Mesenchymal stem cell (in vitro differentiated cells and primary cell): ENCODE measurements around the gene FURIN.

ENCODE experiments used
- DNase-seq: peaks from one replicate; pipeline ENCODE4 v3.0.0-alpha.2; 2013
- H2AFZ ChIP-seq: one replicate; pipeline ENCODE4 v1.6.1; 2013; ENCODE audit warnings: low read depth, mild to moderate bottlenecking, control low read depth, inconsistent platforms, low read length, moderate library complexity
- H2AK5ac ChIP-seq: 2 replicates; pipeline ENCODE4 v1.6.1; 2013; ENCODE audit warnings: low read length, moderate library complexity, mild to moderate bottlenecking, inconsistent platforms; ENCODE audit not compliant: severe bottlenecking
- H2BK120ac ChIP-seq: one replicate; pipeline ENCODE4 v1.6.1; 2013; ENCODE audit warnings: low read depth, mild to moderate bottlenecking, inconsistent platforms, low read length, moderate library complexity
- H2BK12ac ChIP-seq, 2 experiments: one replicate each; pipeline ENCODE4 v1.6.1; 2013; ENCODE audit warnings: inconsistent platforms in 2 of 2, low read length in 2 of 2, mild to moderate bottlenecking in 2 of 2, moderate library complexity in 2 of 2, control low read depth in 1 of 2
- H2BK15ac ChIP-seq: one replicate; pipeline ENCODE4 v1.6.1; 2013; ENCODE audit warnings: mild to moderate bottlenecking, low read depth, inconsistent platforms; ENCODE audit not compliant: poor library complexity, severe bottlenecking
- H2BK5ac ChIP-seq: 2 replicates; pipeline ENCODE4 v1.6.1; 2013; ENCODE audit warnings: low read depth, mild to moderate bottlenecking, low read length, control low read depth, inconsistent platforms; ENCODE audit not compliant: poor library complexity, severe bottlenecking
- H3K14ac ChIP-seq, 2 experiments: one replicate each; pipeline ENCODE4 v1.6.1; 2013; ENCODE audit warnings: inconsistent platforms in 2 of 2, low read length in 2 of 2, control low read depth in 1 of 2, mild to moderate bottlenecking in 1 of 2, moderate library complexity in 1 of 2
- H3K18ac ChIP-seq, 2 experiments: one replicate each; pipeline ENCODE4 v1.6.1; 2013; ENCODE audit warnings: inconsistent platforms in 2 of 2, low read length in 2 of 2, control low read depth in 1 of 2, low read depth in 1 of 2, mild to moderate bottlenecking in 1 of 2
- H3K23ac ChIP-seq, 2 experiments: one replicate each; pipeline ENCODE4 v1.6.1; 2013; ENCODE audit warnings: inconsistent platforms in 2 of 2, low read length in 2 of 2, mild to moderate bottlenecking in 2 of 2, moderate library complexity in 2 of 2, control low read depth in 1 of 2
- H3K27ac ChIP-seq: 2 replicates; pipeline ENCODE4 v1.5.1; 2013; ENCODE audit warnings: mild to moderate bottlenecking, moderate library complexity, low read length, control low read depth, inconsistent platforms; ENCODE audit not compliant: poor library complexity, severe bottlenecking
- H3K27me3 ChIP-seq, 2 experiments: 2 replicates each; pipeline versions ENCODE4 v1.6.1 to v1.7.0; 2013; ENCODE audit warnings: low read length in 2 of 2, mild to moderate bottlenecking in 2 of 2, moderate library complexity in 2 of 2, control low read depth in 1 of 2, inconsistent platforms in 1 of 2; ENCODE audit not compliant: control insufficient read depth in 1 of 2, insufficient read depth in 1 of 2
- H3K36me3 ChIP-seq, 2 experiments: 2 replicates each; pipeline versions ENCODE4 v1.6.1 to v1.7.0; 2013; ENCODE audit warnings: low read length in 2 of 2, control low read depth in 1 of 2, inconsistent platforms in 1 of 2, low read depth in 1 of 2, mild to moderate bottlenecking in 1 of 2; ENCODE audit not compliant: insufficient read depth in 2 of 2, control insufficient read depth in 1 of 2
- H3K4ac ChIP-seq, 2 experiments: one replicate each; pipeline ENCODE4 v1.6.1; 2013; ENCODE audit warnings: inconsistent platforms in 2 of 2, low read length in 2 of 2, mild to moderate bottlenecking in 2 of 2, moderate library complexity in 2 of 2, control low read depth in 1 of 2, low read depth in 1 of 2
- H3K4me1 ChIP-seq: 2 replicates; pipeline ENCODE4 v1.6.1; 2013; ENCODE audit warnings: low read depth, low read length, control low read depth; ENCODE audit not compliant: control insufficient read depth, insufficient read depth
- H3K4me2 ChIP-seq: 2 replicates; pipeline ENCODE4 v1.6.1; 2013; ENCODE audit warnings: low read length, mild to moderate bottlenecking, inconsistent platforms; ENCODE audit not compliant: poor library complexity, severe bottlenecking
- H3K4me3 ChIP-seq, 2 experiments: 2 replicates each; pipeline versions ENCODE4 v1.5.1 to v1.7.0; 2013; ENCODE audit warnings: low read length in 2 of 2, mild to moderate bottlenecking in 2 of 2, control low read depth in 1 of 2, low read depth in 1 of 2; ENCODE audit not compliant: insufficient read depth in 1 of 2
- H3K79me1 ChIP-seq: replicated peaks from 2 replicates; pipeline ENCODE4 v1.6.1; 2013; ENCODE audit warnings: mild to moderate bottlenecking, control low read depth, low read length, inconsistent platforms; ENCODE audit not compliant: poor library complexity, severe bottlenecking
- H3K9ac ChIP-seq: 2 replicates; pipeline ENCODE4 v1.7.0; 2013; ENCODE audit warnings: mild to moderate bottlenecking, low read length, moderate library complexity
- H3K9me3 ChIP-seq: 2 replicates; pipeline ENCODE4 v1.7.0; 2013; ENCODE audit warnings: mild to moderate bottlenecking, low read length; ENCODE audit not compliant: control insufficient read depth
- H4K8ac ChIP-seq: one replicate; pipeline ENCODE4 v1.6.1; 2013; ENCODE audit warnings: inconsistent platforms, mild to moderate bottlenecking, low read length, moderate library complexity
- H4K91ac ChIP-seq: one replicate; pipeline ENCODE4 v1.6.1; 2013; ENCODE audit warnings: mild to moderate bottlenecking, low read length, inconsistent platforms
- WGBS: methylation state at CpG from one replicate; pipeline ENCODE4 v1.1.7; 2013; ENCODE audit warnings: mixed read lengths; 5-methylcytosine and 5-hydroxymethylcytosine counted together

The FURIN gene

DNA sequence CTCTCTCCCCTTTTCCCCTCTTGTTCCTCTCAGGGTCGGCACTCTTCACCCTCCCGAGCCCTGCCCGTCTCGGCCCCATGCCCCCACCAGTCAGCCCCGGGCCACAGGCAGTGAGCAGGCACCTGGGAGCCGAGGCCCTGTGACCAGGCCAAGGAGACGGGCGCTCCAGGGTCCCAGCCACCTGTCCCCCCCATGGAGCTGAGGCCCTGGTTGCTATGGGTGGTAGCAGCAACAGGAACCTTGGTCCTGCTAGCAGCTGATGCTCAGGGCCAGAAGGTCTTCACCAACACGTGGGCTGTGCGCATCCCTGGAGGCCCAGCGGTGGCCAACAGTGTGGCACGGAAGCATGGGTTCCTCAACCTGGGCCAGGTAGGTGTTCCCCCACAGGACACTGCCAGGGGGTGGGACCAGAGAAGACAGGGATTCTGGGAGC, 7.2 kb downstream of the FURIN start:
- Histone ChIP-seq H2BK5ac (no peak overlapping the region), H2AFZ (no peak overlapping the region), H2AK5ac (no peak overlapping the region), H4K91ac (peak overlapping the region; percentile 52), H2BK15ac (no peak overlapping the region), H2BK120ac (no peak overlapping the region), H3K9me3 (no peaks in the 10 kb centered on the region), H3K14ac (no peak overlapping the region), H2BK12ac (no peak overlapping the region), H3K27ac (no peak overlapping the region), H3K9ac (no peak overlapping the region), H3K18ac (no peak overlapping the region), H3K4ac (no peak overlapping the region), H3K4me2 (no peak overlapping the region), H3K23ac (no peak overlapping the region), H3K79me1 (peaks cover 23% of the 10 kb centered on the region), H4K8ac (no peak overlapping the region), H3K27me3 (no peaks in the 10 kb centered on the region), H3K4me3 (no peak overlapping the region), H3K4me1 (peaks cover 23% of the 10 kb centered on the region), H3K36me3 (peaks cover 51 to 56% of the 10 kb centered on the region in 2 experiments)
- 96% methylated on average over 12 of the region's 12 CpGs for WGBS
- DNase-seq: no peak

DNA sequence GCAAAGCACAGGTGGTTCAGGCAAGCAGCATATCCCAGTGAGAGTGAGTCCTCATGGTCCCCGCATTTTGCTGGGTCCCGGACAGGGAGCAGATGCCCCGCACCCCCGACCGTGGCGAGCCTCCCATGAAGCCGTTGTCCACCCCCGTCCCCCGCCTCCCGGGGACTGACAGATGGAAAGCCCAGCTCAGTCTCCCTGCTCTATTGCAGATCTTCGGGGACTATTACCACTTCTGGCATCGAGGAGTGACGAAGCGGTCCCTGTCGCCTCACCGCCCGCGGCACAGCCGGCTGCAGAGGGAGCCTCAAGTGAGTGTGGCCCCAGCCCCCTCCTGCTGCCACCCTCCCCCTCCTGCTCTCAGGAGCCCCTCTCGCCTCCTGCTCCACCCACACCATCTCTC, 7.7 kb downstream of the FURIN start:
- no peak overlapping the region for H2BK120ac ChIP-seq
- no peak overlapping the region for H3K9ac ChIP-seq
- no peaks in the 10 kb centered on the region for H3K27me3 ChIP-seq
- 97% methylated on average over 20 of the region's 20 CpGs for WGBS
- H4K8ac ChIP-seq: no peak overlapping the region
- no peak overlapping the region for H2AFZ ChIP-seq
- H2AK5ac ChIP-seq: no peak overlapping the region
- H3K4me1 ChIP-seq: peaks cover 23% of the 10 kb centered on the region
- H3K4ac ChIP-seq: no peak overlapping the region
- no peak for DNase-seq
- H3K36me3 ChIP-seq: peaks cover 55 to 60% of the 10 kb centered on the region in 2 experiments
- no peak overlapping the region for H2BK15ac ChIP-seq
- no peak overlapping the region for H3K27ac ChIP-seq
- no peak overlapping the region for H3K18ac ChIP-seq
- no peak overlapping the region for H3K4me3 ChIP-seq
- H3K9me3 ChIP-seq: no peaks in the 10 kb centered on the region
- no peak overlapping the region for H2BK5ac ChIP-seq
- no peak overlapping the region for H2BK12ac ChIP-seq
- H3K23ac ChIP-seq: no peak overlapping the region
- peaks cover 25% of the 10 kb centered on the region for H3K79me1 ChIP-seq
- no peak overlapping the region for H3K4me2 ChIP-seq
- no peak overlapping the region for H3K14ac ChIP-seq
- no peak overlapping the region for H4K91ac ChIP-seq

DNA sequence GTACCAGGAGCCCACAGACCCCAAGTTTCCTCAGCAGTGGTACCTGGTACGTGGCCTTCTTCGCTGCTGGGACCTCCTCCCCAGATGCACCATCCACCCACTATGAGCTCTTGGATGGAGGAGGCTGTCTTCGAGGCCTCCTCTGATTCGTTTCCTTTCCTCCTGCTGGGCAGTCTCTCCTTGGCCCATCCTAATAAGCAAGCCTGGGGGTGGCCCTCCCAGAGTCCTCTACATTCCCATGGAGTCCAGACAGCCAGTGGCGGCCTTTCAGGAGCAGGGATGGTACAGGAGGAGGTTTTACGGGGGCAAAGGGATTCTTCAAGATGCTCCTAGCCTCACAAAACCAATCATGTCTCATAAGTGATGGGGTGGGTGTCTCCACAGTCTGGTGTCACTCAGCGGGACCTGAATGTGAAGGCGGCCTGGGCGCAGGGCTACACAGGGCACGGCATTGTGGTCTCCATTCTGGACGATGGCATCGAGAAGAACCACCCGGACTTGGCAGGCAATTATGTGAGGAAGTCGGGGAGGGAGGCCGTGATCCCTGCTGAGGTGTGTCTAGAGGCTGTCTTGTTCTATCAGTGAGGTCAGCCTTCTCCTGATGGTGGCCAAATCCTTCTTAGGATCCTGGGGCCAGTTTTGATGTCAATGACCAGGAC, 8.3 kb downstream of the FURIN start:
- no peak overlapping the region for H4K8ac ChIP-seq
- H2BK120ac ChIP-seq: no peak overlapping the region
- no peaks in the 10 kb centered on the region for H3K9me3 ChIP-seq
- H2AFZ ChIP-seq: no peak overlapping the region
- no peak overlapping the region for H2BK5ac ChIP-seq
- no peak overlapping the region for H3K4me3 ChIP-seq
- H3K36me3 ChIP-seq: peaks cover 61 to 66% of the 10 kb centered on the region in 2 experiments
- peaks cover 27% of the 10 kb centered on the region for H3K79me1 ChIP-seq
- no peak overlapping the region for H3K23ac ChIP-seq
- DNase-seq: no peak
- H4K91ac ChIP-seq: no peak overlapping the region
- H3K9ac ChIP-seq: no peak overlapping the region
- H3K4ac ChIP-seq: no peak overlapping the region
- H3K4me1 ChIP-seq: peaks cover 23% of the 10 kb centered on the region
- no peak overlapping the region for H3K4me2 ChIP-seq
- H3K27me3 ChIP-seq: no peaks in the 10 kb centered on the region
- H2BK15ac ChIP-seq: no peak overlapping the region
- 97% methylated on average over 14 of the region's 15 CpGs for WGBS
- H2BK12ac ChIP-seq: no peak overlapping the region
- H2AK5ac ChIP-seq: no peak overlapping the region
- no peak overlapping the region for H3K14ac ChIP-seq
- no peak overlapping the region for H3K27ac ChIP-seq
- no peak overlapping the region for H3K18ac ChIP-seq

DNA sequence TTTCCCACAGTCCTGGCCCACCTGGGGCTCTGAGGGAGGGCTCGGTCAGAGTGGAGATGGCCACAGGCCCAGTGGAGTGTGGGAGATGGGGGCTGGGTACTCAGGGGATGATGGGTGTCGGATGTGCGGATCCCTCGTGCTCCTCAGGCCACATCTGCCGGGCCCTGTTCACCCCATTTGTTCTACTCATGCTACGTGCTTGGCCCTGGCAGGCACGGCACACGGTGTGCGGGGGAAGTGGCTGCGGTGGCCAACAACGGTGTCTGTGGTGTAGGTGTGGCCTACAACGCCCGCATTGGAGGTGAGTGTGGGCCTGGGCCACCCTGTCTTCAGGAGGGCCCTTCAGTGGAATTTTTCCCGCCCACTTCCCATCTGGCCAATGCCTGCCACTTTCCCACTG, 8.9 kb downstream of the FURIN start:
- Histone ChIP-seq H3K23ac (peak overlapping the region in 1 of 2 experiments; percentile 35), H3K36me3 (peaks cover 67 to 73% of the 10 kb centered on the region in 2 experiments), H2AK5ac (no peak overlapping the region), H3K18ac (no peak overlapping the region), H3K4ac (no peak overlapping the region), H3K27ac (no peak overlapping the region), H3K4me2 (no peak overlapping the region), H3K4me3 (no peak overlapping the region), H4K91ac (no peak overlapping the region), H3K14ac (no peak overlapping the region), H2BK120ac (no peak overlapping the region), H4K8ac (no peak overlapping the region), H3K9me3 (no peaks in the 10 kb centered on the region), H3K4me1 (peaks cover 19% of the 10 kb centered on the region), H2BK15ac (no peak overlapping the region), H3K79me1 (peaks cover 27% of the 10 kb centered on the region), H3K9ac (no peak overlapping the region), H3K27me3 (no peaks in the 10 kb centered on the region), H2AFZ (no peak overlapping the region), H2BK5ac (no peak overlapping the region), H2BK12ac (no peak overlapping the region)
- WGBS: 96% methylated on average over 11 of the region's 14 CpGs
- DNase-seq: no peak
